ENCODE measurements around the gene MORC2.

MORC2 gene

GRCh38 chr22:30949934-30950660, 18.5 kb downstream of the MORC2 start:
- no peak for DNase-seq (ENCODE audit: low read depth)

- no peak for DNase-seq (ENCODE audit: low read depth)
Observed at GRCh38 chr22:30948930-30949342, 19.6 kb downstream of the MORC2 start.

- no peak for DNase-seq (ENCODE audit: low read depth)
Observed at GRCh38 chr22:30947816-30948454, 20.6 kb downstream of the MORC2 start.

GRCh38 chr22:30947173-30947815, 21.3 kb downstream of the MORC2 start:
- no peak for DNase-seq (ENCODE audit: low read depth)

- no peak for DNase-seq (ENCODE audit: low read depth)
Observed at GRCh38 chr22:30946354-30946753, 22.2 kb downstream of the MORC2 start.

GRCh38 chr22:30945653-30946052, 22.9 kb downstream of the MORC2 start:
- no peak for DNase-seq (ENCODE audit: low read depth)

DNA sequence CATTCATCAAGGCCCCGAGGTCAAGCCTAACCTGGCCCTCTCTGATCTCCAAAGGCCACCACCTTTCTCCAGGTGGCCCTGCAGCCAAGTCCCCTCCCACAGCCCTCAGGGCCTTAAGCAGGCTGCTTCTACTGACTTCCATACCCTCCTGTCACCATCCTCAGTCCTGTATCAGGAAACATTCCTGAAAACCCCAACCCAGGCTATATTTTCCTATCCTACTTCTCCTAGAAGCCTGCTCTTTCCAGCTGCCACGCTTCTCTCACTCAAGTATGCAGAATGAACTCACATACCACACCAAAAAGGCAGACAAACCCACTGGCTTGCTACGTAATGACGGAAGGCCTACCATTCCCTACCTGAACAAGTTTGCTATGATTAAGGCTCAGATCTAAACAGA, 23.6 kb downstream of the MORC2 start:
- DNase-seq (ENCODE audit: low read depth) = no peak

- DNase-seq (ENCODE audit: low read depth) = peak; percentile 37
Observed at GRCh38 chr22:30943368-30943767, 25.2 kb downstream of the MORC2 start.

DNA sequence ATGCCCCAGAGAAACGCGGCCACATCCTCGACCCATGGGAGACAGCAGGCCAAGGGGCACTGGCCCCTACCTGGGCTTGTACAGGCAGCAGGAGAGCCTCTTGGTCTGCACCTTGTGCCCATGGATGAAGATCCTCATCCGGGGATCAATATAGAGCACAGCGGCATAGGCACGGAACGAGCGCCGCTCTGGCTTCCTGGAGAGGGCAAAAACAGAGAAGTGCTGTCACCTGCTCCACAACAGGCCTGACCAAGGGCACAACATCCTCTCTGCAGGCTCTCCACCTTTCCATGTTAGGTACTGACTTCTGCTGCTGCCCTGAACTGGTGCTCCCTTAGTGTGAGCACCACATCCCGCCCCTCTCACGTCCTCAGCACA, 27.2 kb downstream of the MORC2 start:
- DNase-seq (ENCODE audit: low read depth) = peak; percentile 7

GRCh38 chr22:30940685-30941362, 27.8 kb downstream of the MORC2 start:
- DNase-seq (ENCODE audit: low read depth) = peak; percentile 43

DNA sequence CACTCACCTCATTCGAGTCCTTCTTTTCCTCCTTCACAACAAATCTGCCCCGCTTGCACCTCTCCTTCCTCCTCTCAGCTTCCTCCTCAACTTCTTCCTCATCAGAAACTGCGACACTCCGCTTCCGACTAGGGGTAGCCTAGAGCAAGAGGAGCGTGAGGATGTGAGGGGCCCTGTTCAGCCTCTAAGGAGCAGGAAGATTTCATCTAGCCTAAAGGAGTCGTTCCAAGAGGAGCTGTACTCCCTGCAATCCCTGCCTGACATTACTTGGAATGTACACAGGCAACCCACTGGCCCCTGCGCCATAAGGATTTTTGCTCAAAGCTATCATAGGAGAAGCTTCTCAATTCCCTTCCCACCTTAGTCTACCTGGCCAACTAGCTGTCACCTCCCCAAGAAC, 34.5 kb downstream of the MORC2 start:
- no peak for DNase-seq (ENCODE audit: low read depth)

DNA sequence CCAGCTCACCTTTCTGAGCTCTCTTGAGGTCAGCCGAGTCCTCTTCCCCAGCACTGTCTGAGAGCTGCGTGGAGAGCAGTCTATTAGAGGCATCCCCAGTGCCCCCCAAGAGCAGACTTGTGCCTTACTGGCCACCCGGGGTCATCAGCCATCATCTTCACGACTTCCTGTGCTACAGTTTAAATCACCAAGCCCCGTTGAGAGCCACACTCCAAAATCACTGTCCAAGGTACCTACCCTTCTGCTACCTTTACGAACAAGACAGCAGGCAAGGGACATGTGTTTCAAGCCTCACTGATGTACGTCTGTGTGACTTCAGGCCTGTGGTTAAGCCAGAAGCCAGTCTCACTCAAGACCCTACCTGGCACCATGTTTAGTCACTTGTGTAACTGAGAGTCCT, 35.1 kb downstream of the MORC2 start:
- no peak for DNase-seq (ENCODE audit: low read depth)

DNA sequence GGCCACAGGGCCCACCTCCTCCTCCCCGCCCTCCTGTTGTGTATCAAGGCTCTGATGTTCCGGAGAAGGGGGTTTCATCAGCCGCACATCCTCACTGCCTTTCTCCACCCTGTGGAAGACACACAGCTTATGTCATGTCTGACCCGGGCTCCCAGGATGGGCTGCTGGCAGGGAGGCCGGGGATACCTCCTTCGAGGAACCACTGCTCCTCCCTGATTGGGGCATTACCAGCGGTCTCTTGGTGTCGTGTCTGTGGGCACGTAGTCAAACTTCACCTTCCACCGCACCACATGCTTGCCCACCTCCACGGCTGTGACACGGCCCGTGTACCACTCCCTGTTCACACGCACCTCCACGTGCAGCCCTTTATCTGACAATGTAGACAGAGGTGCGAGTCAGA, 35.9 kb downstream of the MORC2 start:
- no peak for DNase-seq (ENCODE audit: low read depth)

DNA sequence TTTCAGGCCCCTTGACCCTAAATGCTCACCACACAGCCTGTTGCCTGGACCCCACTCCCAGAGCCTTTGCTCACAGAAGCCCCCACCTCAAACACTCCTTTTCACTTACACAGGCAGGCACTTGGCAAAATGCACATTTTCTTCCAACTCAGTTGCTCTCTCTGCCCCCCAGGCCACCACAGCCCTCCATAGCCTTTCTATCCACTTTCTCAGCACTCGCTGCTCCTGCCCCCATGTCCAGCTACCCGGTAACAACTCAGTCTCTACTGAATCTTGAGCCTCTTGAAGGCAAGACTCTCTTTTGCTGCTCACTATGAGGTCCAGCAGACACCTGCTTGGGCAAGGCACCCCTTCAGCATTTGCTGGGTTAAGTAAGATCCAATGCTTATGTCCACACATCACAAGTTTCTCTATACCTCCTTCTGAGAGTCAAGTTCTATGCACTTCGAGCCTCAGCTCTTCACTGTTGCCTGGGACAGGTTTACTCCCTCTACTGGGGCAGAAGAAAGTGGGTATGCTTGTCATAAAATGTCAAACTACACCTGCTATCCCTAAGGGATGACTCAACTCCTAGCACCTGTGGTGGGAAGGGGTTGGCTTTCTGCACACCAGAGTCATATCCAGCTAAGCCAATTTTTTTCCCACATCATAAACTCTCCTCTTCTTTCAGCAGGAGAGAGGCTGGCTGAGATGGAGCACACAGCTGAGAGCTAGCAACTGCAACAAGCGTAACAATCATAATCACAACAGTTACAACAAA, 36.9 kb downstream of the MORC2 start:
- no peak for DNase-seq (ENCODE audit: low read depth)

DNA sequence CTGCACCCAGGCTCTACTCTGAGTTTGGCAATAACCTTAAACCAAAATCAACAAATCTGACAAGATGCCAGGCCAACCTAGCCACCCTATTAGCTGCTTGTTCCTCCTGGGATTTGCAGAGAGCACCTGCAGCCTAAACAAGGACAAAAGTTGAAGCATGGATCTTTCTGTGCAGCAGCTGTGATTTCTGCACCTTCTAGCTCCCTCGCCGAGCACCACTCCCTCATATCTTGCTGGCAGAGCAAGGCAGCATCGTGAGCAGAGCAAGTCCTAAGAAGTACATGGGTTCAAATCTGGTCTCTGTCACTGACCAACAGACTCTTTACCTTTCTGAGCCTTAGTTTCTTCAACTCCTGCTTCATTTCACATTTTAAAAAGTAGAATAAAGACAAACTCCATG, 38.3 kb downstream of the MORC2 start:
- no peak for DNase-seq (ENCODE audit: low read depth)

- DNase-seq (ENCODE audit: low read depth) = no peak
Observed at GRCh38 chr22:30928401-30928800, 40.2 kb downstream of the MORC2 start.

DNA sequence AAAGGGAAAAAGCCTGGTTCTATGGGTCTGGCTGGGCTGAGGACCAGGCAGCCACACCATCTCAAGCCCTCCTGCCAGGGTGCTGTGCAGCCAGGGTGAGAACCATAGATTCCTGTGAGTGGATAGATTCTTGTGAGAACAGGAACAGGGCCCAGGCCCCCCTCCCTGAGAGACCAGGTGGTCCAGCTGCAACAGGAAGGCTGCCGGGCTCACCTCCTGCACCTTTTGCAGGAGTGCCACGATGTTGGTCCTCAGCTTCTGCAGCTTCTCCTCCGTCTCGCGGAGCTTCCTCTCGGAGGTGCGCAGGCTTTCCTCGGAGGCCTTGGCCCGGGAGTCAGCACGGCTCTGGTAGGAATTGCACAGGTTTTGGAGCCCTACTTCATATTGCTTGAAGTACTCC, 40.8 kb downstream of the MORC2 start:
- DNase-seq (ENCODE audit: low read depth) = no peak

GRCh38 chr22:30926706-30927105, 41.9 kb downstream of the MORC2 start:
- no peak for DNase-seq (ENCODE audit: low read depth)

DNA sequence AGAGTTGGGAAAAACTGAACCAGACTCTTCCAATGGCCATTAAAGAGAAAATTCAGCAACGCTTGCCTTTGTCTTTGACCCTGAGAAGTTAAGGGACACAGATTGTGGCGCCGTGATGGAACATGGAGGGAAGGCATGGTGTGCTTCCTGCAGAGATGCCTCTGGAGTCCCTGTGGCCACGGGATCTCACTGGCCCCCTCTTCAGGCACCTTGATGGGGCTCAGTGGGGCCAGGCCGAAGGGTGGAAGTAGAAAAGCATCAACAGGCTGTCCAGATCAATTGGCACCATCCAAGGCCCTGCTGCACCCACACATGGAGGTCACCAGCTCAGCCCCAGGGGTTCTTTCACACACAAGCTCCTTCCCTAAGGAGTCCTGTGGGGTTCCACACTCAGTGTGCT, 42.9 kb downstream of the MORC2 start:
- no peak for DNase-seq (ENCODE audit: low read depth)

DNA sequence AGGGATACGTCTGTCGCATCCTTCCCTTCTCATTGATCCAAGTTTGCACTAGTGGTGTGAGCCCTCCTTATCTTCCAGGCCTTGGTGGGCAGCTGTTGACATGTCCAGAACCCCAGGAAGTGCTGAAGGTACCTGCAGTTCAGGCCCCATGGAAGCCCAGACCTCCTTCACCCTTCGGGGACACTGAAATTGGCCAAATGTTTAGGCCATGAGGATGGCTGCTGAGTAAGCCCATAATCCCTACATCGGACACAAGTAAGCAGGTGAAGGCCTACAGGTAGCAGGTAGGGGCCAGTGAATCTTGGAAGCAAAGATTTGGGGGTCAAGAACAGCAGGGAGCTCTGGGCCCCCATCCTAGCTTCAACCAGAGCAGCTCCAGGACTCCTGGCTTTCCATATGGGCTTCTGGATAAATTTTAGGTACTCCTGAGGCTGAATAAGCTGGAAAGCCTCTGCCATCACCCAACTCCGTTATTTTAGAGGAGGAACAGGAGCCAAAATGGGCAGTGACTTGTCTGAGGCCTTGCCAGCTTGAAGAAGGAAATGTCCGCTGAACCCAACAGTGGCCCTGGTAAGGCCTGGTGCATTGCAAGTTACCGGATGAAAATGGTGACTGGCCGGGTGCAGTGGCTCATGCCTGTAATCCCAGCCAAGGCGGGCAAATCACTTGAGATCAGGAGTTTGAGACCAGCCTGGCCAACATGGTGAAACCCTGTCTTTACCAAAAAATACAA, 45.2 kb downstream of the MORC2 start:
- DNase-seq (ENCODE audit: low read depth) = no peak

DNA sequence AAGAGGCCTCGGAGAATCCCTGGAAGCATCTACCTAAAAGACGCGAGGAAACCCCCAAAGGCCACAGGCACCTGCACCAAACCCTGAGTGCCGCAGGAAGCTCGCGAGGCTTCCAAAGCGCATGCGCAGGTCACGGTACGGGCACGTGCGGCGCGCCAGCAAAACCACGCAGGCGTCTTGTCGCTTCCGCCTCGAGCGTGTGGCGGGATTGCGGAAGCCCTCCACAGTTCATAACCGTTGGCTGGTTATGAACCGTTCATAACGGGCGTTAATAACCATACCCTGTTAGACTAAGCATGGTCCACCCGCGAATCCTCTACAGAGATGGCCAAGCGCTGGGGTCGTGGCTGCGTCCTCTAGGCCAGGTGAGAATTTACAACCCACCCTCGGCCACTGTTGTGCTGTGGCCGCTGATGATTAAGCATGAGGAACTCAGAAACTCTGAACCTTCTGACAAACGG, 46.4 kb downstream of the MORC2 start:
- DNase-seq (ENCODE audit: low read depth) = peak; percentile 71
